Activated CD4-positive, alpha-beta T cell treated with anti-CD3 and anti-CD28 coated beads, Interleukin-2, amount 50 U/mL, for 24 hours (primary cell): ENCODE data around the gene EFHC2.

Source experiments
- DNase-seq, 2 donors: peaks; one replicate each; pipeline ENCODE4 v3.0.0-alpha.2; 2020; ENCODE audit warnings: low read depth in 1 of 2, low spot score in 1 of 2

EFHC2 gene

GRCh38 chrX:44343412-44344141, at the start of gene EFHC2:
Gene EFHC2 (minus strand): TSS chrX:44343672. CDS start chrX:44343588, 84 bp downstream.
- DNase-seq: peak in 1 of 2 donors; percentile 3

- DNase-seq: no peak
Measured at GRCh38 chrX:44392767-44393166, 49.3 kb upstream of the EFHC2 start.

GRCh38 chrX:44384688-44385338, 41.3 kb upstream of the EFHC2 start:
- DNase-seq: no peak

GRCh38 chrX:44382871-44383270, 39.4 kb upstream of the EFHC2 start:
- DNase-seq: no peak

GRCh38 chrX:44352758-44353157, 9.3 kb upstream of the EFHC2 start:
- no peak for DNase-seq

GRCh38 chrX:44349561-44349960, 6.1 kb upstream of the EFHC2 start:
- DNase-seq: no peak

GRCh38 chrX:44344687-44345086, 1.2 kb upstream of the EFHC2 start:
- DNase-seq: no peak

- DNase-seq: peak in 1 of 2 donors; percentile 14
Measured at GRCh38 chrX:44344194-44344593, 722 bp upstream of the EFHC2 start.

- DNase-seq: no peak
Measured at GRCh38 chrX:44342866-44343265, 606 bp downstream of the EFHC2 start.

- DNase-seq: no peak
Measured at GRCh38 chrX:44338361-44338760, 5.1 kb downstream of the EFHC2 start.

GRCh38 chrX:44332437-44332836, 11.0 kb downstream of the EFHC2 start:
- no peak for DNase-seq

GRCh38 chrX:44330227-44330626, 13.2 kb downstream of the EFHC2 start:
- DNase-seq: no peak

GRCh38 chrX:44319550-44319949, 23.9 kb downstream of the EFHC2 start:
- no peak for DNase-seq

- no peak for DNase-seq
Measured at GRCh38 chrX:44317181-44317580, 26.3 kb downstream of the EFHC2 start.

GRCh38 chrX:44314808-44315207, 28.7 kb downstream of the EFHC2 start:
- no peak for DNase-seq

GRCh38 chrX:44314259-44314734, 29.2 kb downstream of the EFHC2 start:
- DNase-seq: no peak

- no peak for DNase-seq
Measured at GRCh38 chrX:44312421-44312820, 31.1 kb downstream of the EFHC2 start.

GRCh38 chrX:44310227-44310626, 33.2 kb downstream of the EFHC2 start:
- no peak for DNase-seq

- DNase-seq: no peak
Measured at GRCh38 chrX:44308869-44309268, 34.6 kb downstream of the EFHC2 start.

GRCh38 chrX:44306356-44306755, 37.1 kb downstream of the EFHC2 start:
- DNase-seq: no peak

GRCh38 chrX:44305921-44306320, 37.6 kb downstream of the EFHC2 start:
- DNase-seq: no peak

GRCh38 chrX:44303119-44303518, 40.4 kb downstream of the EFHC2 start:
- no peak for DNase-seq

- no peak for DNase-seq
Measured at GRCh38 chrX:44299177-44299576, 44.3 kb downstream of the EFHC2 start.
